ENCODE results near the gene GSTM4. TPM values are rescaled to one million over a fixed set of nuclear protein-coding genes. Genes with fewer than 3 reads are reported as not detected.

Gene GSTM4
- total and polyA plus RNA-seq, 2 donors (not counting 1 experiment from before 2014, with no cell fraction given) = 28.6 to 56.5 TPM

DNA sequence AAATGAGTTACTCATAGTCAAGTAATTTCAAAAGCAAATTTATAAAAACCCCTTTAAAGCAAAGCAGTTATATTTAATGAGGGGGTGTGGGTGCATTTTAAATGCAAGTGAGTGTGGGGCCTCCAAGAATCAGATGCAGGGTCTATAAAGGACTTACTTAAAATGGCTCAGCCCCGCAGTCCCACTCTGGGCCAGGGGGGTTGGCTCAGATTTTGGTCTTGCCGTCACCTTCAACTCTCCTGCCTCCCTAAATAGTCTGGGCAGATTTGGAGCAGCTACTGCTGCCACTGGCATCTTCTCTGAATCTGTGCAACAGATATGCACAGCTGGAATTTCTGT, 20.1 kb upstream of the GSTM4 start:
- H2AFZ ChIP-seq (ENCODE audit: insufficient read depth, low read depth, low read length, poor library complexity, severe bottlenecking) = no peak overlapping the region
- DNase-seq (peak; percentile 2), ATAC-seq (ENCODE audit: low read depth) (no peak)
- H3K9me3 Mint-ChIP-seq (ENCODE audit: insufficient read depth) = no peaks in the 10 kb centered on the region
- no peak overlapping the region for H3K27ac ChIP-seq (ENCODE audit: low read length in 2 of 2)
- WGBS (ENCODE audit: insufficient coverage) = 100% methylated on average over 2 of the region's 2 CpGs
- no peak overlapping the region for H3K9ac ChIP-seq (ENCODE audit: low read length)
- peaks cover 0 to 10% of the 10 kb centered on the region in 2 experiments for H3K36me3 ChIP-seq (replicated peaks in 1 of 2; ENCODE audit: control extremely low read depth in 1 of 2, control insufficient read depth in 1 of 2, extremely low read depth in 1 of 2, insufficient read depth in 2 of 2, low read length in 1 of 2)
- H3K4me3 ChIP-seq (ENCODE audit: control extremely low read depth in 1 of 5, extremely low read depth in 1 of 5, insufficient read depth in 1 of 5, low read depth in 2 of 5, low read length in 4 of 5) = no peak overlapping the region
- H3K27me3 ChIP-seq (replicated peaks in 1 of 4; ENCODE audit: control extremely low read depth in 1 of 4, control insufficient read depth in 3 of 4, insufficient read depth in 4 of 4, low read length in 3 of 4) = peaks cover 0 to 2% (median 0%) of the 10 kb centered on the region in 4 experiments
- H3K4me3 Mint-ChIP-seq = no peak overlapping the region
- peaks cover 10% of the 10 kb centered on the region for H3K4me1 Mint-ChIP-seq
- peaks cover 0 to 7% of the 10 kb centered on the region in 2 donors for H3K4me1 ChIP-seq (ENCODE audit: control insufficient read depth in 2 of 2, insufficient read depth in 2 of 2, low read length in 2 of 2)
- intact Hi-C loops (cut with micrococcal nuclease) = no loop called here
- peaks cover 4% of the 10 kb centered on the region for H3K27me3 Mint-ChIP-seq
- H3K79me2 ChIP-seq (ENCODE audit: control insufficient read depth, insufficient read depth, low read length) = no peaks in the 10 kb centered on the region
- POLR2A ChIA-PET = interaction anchor here (0.8 kb wide), 1 partner anchor 88 kb away, joined by 4 read pairs; the partner anchor contains the start of gene GNAI3
- H3K27ac Mint-ChIP-seq = no peak overlapping the region
- H3K4me2 ChIP-seq (replicated peaks; ENCODE audit: low read depth, low read length, poor library complexity, severe bottlenecking) = no peak overlapping the region
- no peak for TF ChIP-seq EZH2 (IDR thresholded peaks at IDR 0.05; ENCODE audit: borderline replicate concordance, insufficient read depth, low read depth, low read length, poor library complexity, severe bottlenecking)
- TF ChIP-seq, protein P1, sequence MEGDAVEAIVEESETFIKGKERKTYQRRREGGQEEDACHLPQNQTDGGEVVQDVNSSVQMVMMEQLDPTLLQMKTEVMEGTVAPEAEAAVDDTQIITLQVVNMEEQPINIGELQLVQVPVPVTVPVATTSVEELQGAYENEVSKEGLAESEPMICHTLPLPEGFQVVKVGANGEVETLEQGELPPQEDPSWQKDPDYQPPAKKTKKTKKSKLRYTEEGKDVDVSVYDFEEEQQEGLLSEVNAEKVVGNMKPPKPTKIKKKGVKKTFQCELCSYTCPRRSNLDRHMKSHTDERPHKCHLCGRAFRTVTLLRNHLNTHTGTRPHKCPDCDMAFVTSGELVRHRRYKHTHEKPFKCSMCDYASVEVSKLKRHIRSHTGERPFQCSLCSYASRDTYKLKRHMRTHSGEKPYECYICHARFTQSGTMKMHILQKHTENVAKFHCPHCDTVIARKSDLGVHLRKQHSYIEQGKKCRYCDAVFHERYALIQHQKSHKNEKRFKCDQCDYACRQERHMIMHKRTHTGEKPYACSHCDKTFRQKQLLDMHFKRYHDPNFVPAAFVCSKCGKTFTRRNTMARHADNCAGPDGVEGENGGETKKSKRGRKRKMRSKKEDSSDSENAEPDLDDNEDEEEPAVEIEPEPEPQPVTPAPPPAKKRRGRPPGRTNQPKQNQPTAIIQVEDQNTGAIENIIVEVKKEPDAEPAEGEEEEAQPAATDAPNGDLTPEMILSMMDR (IDR thresholded peaks at IDR 0.05) = no peak
- CTCF ChIA-PET = interaction anchor here (0.9 to 16.5 kb wide), 7 partner anchors 10 to 349 kb away, joined by 3 to 276 read pairs (median 4); partner anchors contain the start of genes AHCYL1, AMPD2, GNAT2 and GPR61
- no peaks in the 10 kb centered on the region for H4K20me1 ChIP-seq (ENCODE audit: control insufficient read depth, insufficient read depth, low read length, poor library complexity, severe bottlenecking)
- no peaks in the 10 kb centered on the region for H3K9me3 ChIP-seq (ENCODE audit: control extremely low read depth in 1 of 3, control insufficient read depth in 2 of 3, insufficient read depth in 1 of 3, low read length in 2 of 3)

- H3K27ac Mint-ChIP-seq = no peak overlapping the region
- H3K4me1 Mint-ChIP-seq = peaks cover 10% of the 10 kb centered on the region
- ChIA-PET POLR2A (interaction anchor here (0.8 kb wide), 1 partner anchor 88 kb away, joined by 3 read pairs; the partner anchor contains the start of gene GNAI3), CTCF (interaction anchor here (0.9 to 16.5 kb wide), 11 partner anchors 9 to 378 kb away, joined by 3 to 276 read pairs (median 4); partner anchors contain the start of genes AHCYL1, AMPD2, GNAT2 and GPR61)
- Histone ChIP-seq H3K27ac (ENCODE audit: low read length in 2 of 2) (no peak overlapping the region), H3K4me2 (replicated peaks; ENCODE audit: low read depth, low read length, poor library complexity, severe bottlenecking) (no peak overlapping the region), H3K36me3 (replicated peaks in 1 of 2; ENCODE audit: control extremely low read depth in 1 of 2, control insufficient read depth in 1 of 2, extremely low read depth in 1 of 2, insufficient read depth in 2 of 2, low read length in 1 of 2) (peaks cover 0 to 4% of the 10 kb centered on the region in 2 experiments), H4K20me1 (ENCODE audit: control insufficient read depth, insufficient read depth, low read length, poor library complexity, severe bottlenecking) (no peaks in the 10 kb centered on the region), H3K9me3 (ENCODE audit: control extremely low read depth in 1 of 3, control insufficient read depth in 2 of 3, insufficient read depth in 1 of 3, low read length in 2 of 3) (no peaks in the 10 kb centered on the region), H3K4me1 (ENCODE audit: control insufficient read depth in 2 of 2, insufficient read depth in 2 of 2, low read length in 2 of 2) (peaks cover 0 to 7% of the 10 kb centered on the region in 2 donors), H3K4me3 (ENCODE audit: control extremely low read depth in 1 of 5, extremely low read depth in 1 of 5, insufficient read depth in 1 of 5, low read depth in 2 of 5, low read length in 4 of 5) (no peak overlapping the region), H2AFZ (ENCODE audit: insufficient read depth, low read depth, low read length, poor library complexity, severe bottlenecking) (no peak overlapping the region), H3K9ac (ENCODE audit: low read length) (no peak overlapping the region), H3K79me2 (ENCODE audit: control insufficient read depth, insufficient read depth, low read length) (no peaks in the 10 kb centered on the region), H3K27me3 (replicated peaks in 1 of 4; ENCODE audit: control extremely low read depth in 1 of 4, control insufficient read depth in 3 of 4, insufficient read depth in 4 of 4, low read length in 3 of 4) (peaks cover 0 to 2% (median 0%) of the 10 kb centered on the region in 4 experiments)
- TF ChIP-seq EZH2 (IDR thresholded peaks at IDR 0.05; ENCODE audit: borderline replicate concordance, insufficient read depth, low read depth, low read length, poor library complexity, severe bottlenecking) = no peak
- TF ChIP-seq, protein P1 (IDR thresholded peaks at IDR 0.05) = no peak
- intact Hi-C loops (cut with micrococcal nuclease) = no loop called here
- ATAC-seq (ENCODE audit: low read depth) = no peak
- H3K9me3 Mint-ChIP-seq (ENCODE audit: insufficient read depth) = no peaks in the 10 kb centered on the region
- peaks cover 4% of the 10 kb centered on the region for H3K27me3 Mint-ChIP-seq
- no peak overlapping the region for H3K4me3 Mint-ChIP-seq
- DNase-seq = peak; percentile 6
- 78% methylated on average over 5 of the region's 9 CpGs for WGBS (ENCODE audit: insufficient coverage)
Measured at GRCh38 chr1:109636201-109636952, 19.5 kb upstream of the GSTM4 start.

Measured in B cell (primary cell).